NCI-H1436 (cell line): ENCODE results near the gene SLC9A9.
"Not testable (repeated sequence)": the region's sequence is repeated elsewhere in the genome, so short reads cannot be mapped to it uniquely, and the experiment has no call there.

Experiments used
- DNase-seq: peaks from one replicate; lab custom pipeline; 2025; lab: John Stamatoyannopoulos, UW

SLC9A9 gene

GRCh38 chr3:143847787-143848631 is at the start of gene SLC9A9:
SLC9A9 (minus strand) TSS chr3:143848468; CDS start chr3:143848322, 146 bp downstream.
- DNase-seq = peak; percentile 27

GRCh38 chr3:143897576-143898295 is 49.5 kb upstream of the SLC9A9 start:
- no peak for DNase-seq

DNA sequence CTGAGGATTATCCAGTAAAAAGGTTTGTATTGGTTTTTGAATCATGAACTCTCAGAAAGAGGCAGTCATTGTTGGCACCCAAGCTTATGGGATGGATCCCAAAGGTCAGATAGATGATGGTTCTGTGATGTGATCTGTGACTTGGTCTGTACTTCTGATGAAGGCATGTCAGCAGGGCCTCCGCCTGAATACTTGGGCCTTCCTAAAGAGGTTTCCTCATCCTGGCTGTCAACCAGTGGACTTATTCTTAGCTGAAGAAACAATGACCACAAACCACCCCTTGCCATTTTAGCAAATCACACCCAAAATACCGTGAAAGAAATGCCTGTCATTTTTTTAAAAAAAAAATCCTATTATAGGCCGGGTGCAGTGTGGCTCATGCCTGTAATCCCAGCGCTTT is 48.2 kb upstream of the SLC9A9 start:
- no peak for DNase-seq

DNA sequence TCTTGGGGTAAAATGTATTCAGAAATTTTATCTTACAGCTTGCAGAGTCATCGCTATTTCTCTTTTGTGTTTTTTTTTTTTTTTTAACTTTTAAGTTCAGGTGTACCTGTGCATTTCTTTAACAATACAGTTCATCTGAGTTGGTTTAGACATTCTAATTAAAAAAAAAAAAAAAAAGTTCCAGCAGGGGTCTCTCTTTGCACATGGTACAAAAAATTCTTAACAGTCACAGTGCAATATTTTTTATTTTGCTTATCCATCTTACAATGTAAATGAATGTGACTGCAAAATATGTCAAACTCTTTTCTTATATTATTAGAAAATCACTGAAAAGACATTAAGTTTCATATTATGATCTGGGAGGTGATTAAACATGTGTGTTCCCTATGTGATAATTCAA is 47.5 kb upstream of the SLC9A9 start:
- peak; percentile 52 for DNase-seq

GRCh38 chr3:143888846-143889245 is 40.6 kb upstream of the SLC9A9 start:
- DNase-seq = no peak

DNA sequence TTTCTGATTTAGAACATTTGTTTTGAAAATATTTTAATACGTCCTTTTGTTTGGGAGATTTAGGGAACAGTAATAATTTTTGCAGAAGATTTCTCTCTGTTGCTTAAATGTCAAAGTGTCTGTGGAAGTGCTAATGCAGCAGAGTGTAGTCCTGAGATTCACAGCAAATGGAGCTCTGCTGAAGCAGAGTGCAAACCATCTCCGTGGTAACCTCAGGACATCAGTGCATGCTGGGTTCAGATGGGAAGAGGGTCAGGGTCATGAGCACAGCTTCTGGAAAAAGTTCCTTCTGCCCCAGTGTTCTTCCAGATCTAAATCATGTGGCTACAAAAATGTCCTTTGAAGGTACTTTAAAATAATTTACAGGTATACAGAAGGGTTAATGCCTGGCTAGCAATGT is 39.9 kb upstream of the SLC9A9 start:
- no peak for DNase-seq

- DNase-seq = peak; percentile 7
Measured at GRCh38 chr3:143885780-143886427, 37.6 kb upstream of the SLC9A9 start.

- DNase-seq = no peak
Measured at GRCh38 chr3:143884861-143885260, 36.6 kb upstream of the SLC9A9 start.

DNA sequence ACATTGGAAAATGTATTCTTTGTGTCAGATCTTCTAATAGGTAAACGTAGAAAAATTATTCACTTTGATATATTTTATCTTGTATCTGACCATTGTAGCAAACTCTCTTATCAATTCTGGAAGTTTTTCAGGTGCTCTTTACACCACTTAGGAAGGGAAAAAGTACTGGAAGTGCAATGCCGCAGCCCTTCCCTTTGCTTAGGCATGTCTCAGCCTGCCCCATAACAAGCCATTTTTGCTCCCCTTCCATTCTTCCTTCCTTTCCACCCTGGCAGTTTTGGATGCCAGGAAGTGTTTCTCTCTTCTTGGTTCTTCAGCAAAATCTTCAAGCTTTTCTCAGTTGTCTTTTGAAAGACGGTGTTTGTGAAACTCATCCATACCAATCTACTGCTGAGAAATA is 34.9 kb upstream of the SLC9A9 start:
- no peak for DNase-seq

DNA sequence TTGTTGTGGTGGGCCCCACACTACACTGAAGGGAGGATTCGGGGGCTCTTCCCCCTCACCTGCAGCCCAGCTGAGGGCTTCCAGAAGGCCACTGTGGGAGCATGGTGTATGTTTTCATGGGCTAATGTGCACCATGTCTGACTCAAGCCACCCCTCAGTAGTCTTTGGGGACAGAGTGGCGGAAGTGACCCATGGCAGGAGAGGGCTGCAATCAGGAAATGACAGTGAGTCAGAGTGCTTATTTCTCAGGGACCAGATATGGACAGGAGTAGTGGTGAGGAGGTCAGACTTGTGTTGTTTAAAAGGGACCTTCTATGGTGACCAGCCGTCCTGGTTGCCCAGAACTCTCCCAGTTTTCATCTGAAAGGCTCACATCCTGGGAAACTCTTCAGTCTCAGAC is 32.8 kb upstream of the SLC9A9 start:
- DNase-seq = no peak

DNA sequence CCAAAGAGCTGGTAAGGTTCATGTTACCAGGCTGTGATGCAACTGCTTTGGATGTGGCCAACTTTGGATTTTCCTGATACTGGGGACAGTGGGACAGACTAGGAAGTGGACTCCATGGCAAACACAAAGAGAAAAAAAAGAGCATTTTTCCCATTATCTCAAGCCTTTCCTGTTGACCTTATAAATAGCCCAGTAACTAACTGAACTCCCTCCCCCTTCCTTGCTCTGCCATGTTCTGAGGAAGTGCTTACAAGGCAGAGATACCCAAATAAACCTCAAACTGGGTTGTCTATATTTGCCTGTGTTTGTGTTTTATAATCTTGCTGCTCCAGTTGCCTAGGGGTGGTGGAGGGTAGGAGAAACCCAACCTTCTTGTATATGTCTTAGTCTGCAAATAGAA is 27.3 kb upstream of the SLC9A9 start:
- DNase-seq = no peak

DNA sequence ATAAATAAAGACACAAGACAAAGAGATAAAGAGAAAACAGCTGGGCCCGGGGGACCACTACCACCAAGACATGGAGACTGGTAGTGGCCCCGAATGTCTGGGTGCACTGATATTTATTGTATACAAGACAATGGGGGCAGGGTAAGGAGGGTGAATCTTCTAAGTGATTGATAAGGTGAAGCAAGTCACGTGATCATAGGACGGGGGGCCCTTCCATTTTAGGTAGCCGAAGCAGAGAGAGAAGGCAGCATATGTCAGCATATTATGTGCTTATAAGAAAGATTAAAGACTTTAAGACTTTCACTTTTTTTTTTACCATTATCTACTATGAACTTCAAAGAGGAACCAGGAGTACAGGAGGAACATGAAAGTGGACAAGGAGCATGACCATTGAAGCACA is 25.3 kb upstream of the SLC9A9 start:
- DNase-seq = not testable (repeated sequence)

GRCh38 chr3:143865302-143865701 is 17.0 kb upstream of the SLC9A9 start:
- DNase-seq = no peak

GRCh38 chr3:143859465-143860203 is 11.4 kb upstream of the SLC9A9 start:
- DNase-seq = no peak

GRCh38 chr3:143856252-143856970 is 8.1 kb upstream of the SLC9A9 start:
- DNase-seq = no peak

DNA sequence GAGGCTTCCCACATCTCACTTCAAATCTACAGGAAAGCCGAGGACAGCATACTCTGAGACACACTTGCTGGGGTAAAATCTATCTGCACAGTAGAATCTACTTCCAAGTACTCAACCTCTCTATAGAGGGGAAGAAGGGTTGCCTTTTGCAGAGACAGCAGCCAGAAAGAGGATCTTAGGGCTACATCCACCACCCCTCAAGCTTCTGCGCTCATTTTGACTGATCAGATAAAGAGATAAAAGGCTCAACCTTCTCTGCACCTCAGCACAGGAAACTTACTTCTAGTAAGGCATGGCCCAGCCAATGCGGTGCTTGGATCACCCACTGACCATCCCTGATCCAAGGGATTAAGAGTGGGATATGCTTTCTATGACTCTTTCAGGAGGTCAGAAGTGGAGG is 6.9 kb upstream of the SLC9A9 start:
- DNase-seq = no peak

DNA sequence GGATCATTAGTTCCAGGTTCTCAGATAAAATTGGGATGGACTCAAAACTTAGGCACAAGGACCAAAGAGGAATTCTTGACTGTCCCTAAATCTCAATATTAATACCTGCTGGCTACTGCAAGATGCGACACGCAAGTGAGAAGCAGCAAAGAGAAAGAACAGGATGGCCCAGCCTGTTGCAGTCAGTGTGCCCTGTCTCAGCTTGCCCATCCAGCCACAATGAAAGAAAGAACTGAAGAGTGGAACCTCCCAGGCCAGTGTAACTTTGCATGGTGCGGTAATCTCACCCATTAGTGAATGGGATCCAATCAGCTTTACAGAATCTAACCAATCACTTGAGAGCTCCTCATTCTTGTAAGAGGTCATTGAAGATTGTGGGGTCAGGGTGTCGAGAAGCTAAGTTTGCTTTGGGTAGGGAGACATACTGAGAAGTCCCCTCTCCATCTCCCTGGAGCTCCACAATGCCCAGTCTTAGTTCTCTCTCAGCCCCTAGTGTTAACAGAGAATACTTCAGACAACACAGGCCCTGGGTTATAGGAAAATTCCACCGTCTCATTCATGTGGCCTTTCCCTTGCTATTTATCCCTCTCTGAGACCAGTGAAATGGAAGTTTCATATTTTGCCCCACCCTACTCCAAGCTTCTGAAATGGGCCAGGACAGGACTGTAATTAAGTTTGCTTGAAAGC is 3.2 kb upstream of the SLC9A9 start:
- no peak for DNase-seq

- no peak for DNase-seq
Measured at GRCh38 chr3:143850877-143851276, 2.6 kb upstream of the SLC9A9 start.

DNA sequence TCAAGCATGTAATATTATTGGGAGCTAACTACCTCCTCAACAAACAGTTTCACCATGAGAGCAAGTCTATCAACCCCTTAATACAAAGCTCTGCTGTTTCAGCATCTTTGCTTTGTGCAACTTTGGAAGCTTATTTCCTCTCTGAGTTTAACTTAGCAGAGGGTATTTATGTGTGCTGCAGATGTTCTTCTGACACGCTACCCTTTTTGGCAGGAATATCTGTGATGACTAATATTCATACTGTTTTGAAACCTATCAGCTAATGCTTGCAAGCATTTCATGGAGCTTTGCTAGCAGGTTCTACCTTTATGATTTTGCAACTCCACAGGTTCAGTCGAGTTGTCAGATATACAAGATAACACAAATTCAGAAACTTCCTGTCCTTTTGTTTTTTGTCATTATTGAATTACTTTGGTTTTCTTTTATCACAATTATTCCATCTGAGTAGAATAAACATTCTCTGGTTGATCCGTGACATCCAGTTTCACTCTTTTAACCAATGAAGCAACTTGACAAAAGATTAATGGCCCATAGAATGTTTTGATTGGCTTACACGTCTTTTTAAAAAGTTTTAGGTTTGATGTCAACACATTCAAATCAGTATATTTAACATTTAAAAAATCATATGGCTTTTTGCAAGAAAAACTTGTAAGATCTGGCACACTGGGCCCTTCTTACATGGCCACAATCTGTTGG is 1.7 kb upstream of the SLC9A9 start:
- DNase-seq = no peak

GRCh38 chr3:143848704-143849103 is 436 bp upstream of the SLC9A9 start:
- no peak for DNase-seq
